GM12874 (cell line): ENCODE data around the gene SELPLG.

Experiments used
- CTCF ChIP-seq: IDR thresholded peaks from 2 replicates; pipeline ENCODE4 v1.5.1; 2011; ENCODE audit warnings: low read depth, mild to moderate bottlenecking, control low read depth, low read length, moderate library complexity; ENCODE audit not compliant: insufficient read depth

SELPLG gene

GRCh38 chr12:108643941-108644810 lies 10.5 kb upstream of the SELPLG start:
- no peak for TF ChIP-seq CTCF

GRCh38 chr12:108642899-108643654 lies 9.4 kb upstream of the SELPLG start:
- TF ChIP-seq CTCF, result no peak

GRCh38 chr12:108642269-108642870 lies 8.7 kb upstream of the SELPLG start:
- no peak for TF ChIP-seq CTCF

- TF ChIP-seq CTCF, result no peak
These were observed 8.0 kb upstream of the SELPLG start for GRCh38 chr12:108641446-108642268.

- TF ChIP-seq CTCF, result no peak
These were observed 7.2 kb upstream of the SELPLG start for GRCh38 chr12:108640802-108641445.

- TF ChIP-seq CTCF, result no peak
These were observed 5.5 kb upstream of the SELPLG start for GRCh38 chr12:108638997-108639822.
